RWPE2 (cell line): ENCODE measurements around the gene ZNF502.

Experiments
- ATAC-seq: fragments of 200-7000 bp; cut with Tn5 transposase; 3 replicates; pipeline ENCODE4 v1.9.1; 2021; ENCODE audit warnings: low read depth
- DNase-seq: peaks from one replicate; pipeline ENCODE4 v3.0.0-alpha.2; 2020; ENCODE audit warnings: low spot score
- H3K27ac ChIP-seq: fragments of 450-650 bp; 2 replicates; pipeline ENCODE4 v1.5.1; 2017; ENCODE audit warnings: mild to moderate bottlenecking; ENCODE audit not compliant: poor library complexity, severe bottlenecking
- H3K27me3 ChIP-seq: fragments of 250-450 bp; sonication (Bioruptor Pico); 2 replicates; pipeline ENCODE4 v1.5.1; 2021; ENCODE audit warnings: mild to moderate bottlenecking, moderate library complexity; ENCODE audit not compliant: insufficient read depth, poor library complexity, severe bottlenecking
- H3K36me3 ChIP-seq: fragments of 250-450 bp; sonication (Bioruptor Pico); 2 replicates; pipeline ENCODE4 v1.5.1; 2020; ENCODE audit warnings: low read depth, mild to moderate bottlenecking, moderate library complexity
- H3K4me1 ChIP-seq: fragments of 250-450 bp; sonication (Bioruptor Pico); 2 replicates; pipeline ENCODE4 v1.5.1; 2021; ENCODE audit warnings: mild to moderate bottlenecking, moderate library complexity; ENCODE audit not compliant: insufficient read depth, poor library complexity, severe bottlenecking
- H3K4me3 ChIP-seq: fragments of 250-450 bp; sonication (Bioruptor Pico); 2 replicates; pipeline ENCODE4 v1.5.1; 2021; ENCODE audit warnings: mild to moderate bottlenecking, moderate library complexity; ENCODE audit not compliant: severe bottlenecking
- H3K9me3 ChIP-seq: fragments of 250-450 bp; sonication (Bioruptor Pico); 2 replicates; pipeline ENCODE4 v1.5.1; 2021; ENCODE audit warnings: mild to moderate bottlenecking, moderate library complexity; ENCODE audit not compliant: severe bottlenecking
- CTCF ChIP-seq: fragments of 450-650 bp; IDR thresholded peaks from one replicate; pipeline ENCODE4 v1.5.1; 2017; ENCODE audit warnings: mild to moderate bottlenecking, moderate library complexity; ENCODE audit not compliant: poor library complexity, severe bottlenecking

ZNF502 gene

GRCh38 chr3:44674211-44674610 lies 38.2 kb upstream of the ZNF502 start:
- H3K4me3 ChIP-seq = no peak overlapping the region
- DNase-seq (no peak), ATAC-seq (no peak)
- TF ChIP-seq CTCF = no peak
- H3K9me3 ChIP-seq = no peaks in the 10 kb centered on the region
- no peaks in the 10 kb centered on the region for H3K36me3 ChIP-seq
- no peaks in the 10 kb centered on the region for H3K27me3 ChIP-seq
- no peaks in the 10 kb centered on the region for H3K4me1 ChIP-seq
- H3K27ac ChIP-seq = no peak overlapping the region

- H3K36me3 ChIP-seq = no peaks in the 10 kb centered on the region
- DNase-seq (no peak), ATAC-seq (no peak)
- no peak overlapping the region for H3K27ac ChIP-seq
- no peaks in the 10 kb centered on the region for H3K4me1 ChIP-seq
- no peak overlapping the region for H3K4me3 ChIP-seq
- no peaks in the 10 kb centered on the region for H3K9me3 ChIP-seq
- no peak for TF ChIP-seq CTCF
- no peaks in the 10 kb centered on the region for H3K27me3 ChIP-seq
These were observed 33.9 kb upstream of the ZNF502 start for GRCh38 chr3:44678480-44679116.

- no peak for DNase-seq
- Histone ChIP-seq H3K36me3 (no peaks in the 10 kb centered on the region; the same call in 1 of the 2 replicates), H3K27me3 (no peaks in the 10 kb centered on the region), H3K4me1 (peaks cover 3% of the 10 kb centered on the region), H3K9me3 (no peaks in the 10 kb centered on the region), H3K4me3 (no peak overlapping the region), H3K27ac (no peak overlapping the region)
- ATAC-seq = no peak
- TF ChIP-seq CTCF = no peak
These were observed 31.5 kb upstream of the ZNF502 start for GRCh38 chr3:44680921-44681455.

GRCh38 chr3:44682182-44682896 lies 30.1 kb upstream of the ZNF502 start:
- Histone ChIP-seq H3K36me3 (no peaks in the 10 kb centered on the region; the same call in 1 of the 2 replicates), H3K27me3 (no peaks in the 10 kb centered on the region), H3K4me3 (no peak overlapping the region), H3K9me3 (no peaks in the 10 kb centered on the region), H3K4me1 (peaks cover 3% of the 10 kb centered on the region), H3K27ac (no peak overlapping the region)
- no peak for TF ChIP-seq CTCF
- ATAC-seq (no peak), DNase-seq (no peak)
